GM18868 (cell line): ENCODE results near the gene PAX5.

Experiments used
- ATAC-seq: cut with Tn5 transposase; IDR thresholded peaks from one replicate; pipeline ENCODE4 v1.9.1; 2021; ENCODE audit warnings: mild to moderate bottlenecking, moderate library complexity; ENCODE audit not compliant: unreplicated experiment

The PAX5 gene

GRCh38 chr9:37037503-37038301 lies 3.6 kb upstream of the PAX5 start:
- peak; percentile 16 for ATAC-seq

DNA sequence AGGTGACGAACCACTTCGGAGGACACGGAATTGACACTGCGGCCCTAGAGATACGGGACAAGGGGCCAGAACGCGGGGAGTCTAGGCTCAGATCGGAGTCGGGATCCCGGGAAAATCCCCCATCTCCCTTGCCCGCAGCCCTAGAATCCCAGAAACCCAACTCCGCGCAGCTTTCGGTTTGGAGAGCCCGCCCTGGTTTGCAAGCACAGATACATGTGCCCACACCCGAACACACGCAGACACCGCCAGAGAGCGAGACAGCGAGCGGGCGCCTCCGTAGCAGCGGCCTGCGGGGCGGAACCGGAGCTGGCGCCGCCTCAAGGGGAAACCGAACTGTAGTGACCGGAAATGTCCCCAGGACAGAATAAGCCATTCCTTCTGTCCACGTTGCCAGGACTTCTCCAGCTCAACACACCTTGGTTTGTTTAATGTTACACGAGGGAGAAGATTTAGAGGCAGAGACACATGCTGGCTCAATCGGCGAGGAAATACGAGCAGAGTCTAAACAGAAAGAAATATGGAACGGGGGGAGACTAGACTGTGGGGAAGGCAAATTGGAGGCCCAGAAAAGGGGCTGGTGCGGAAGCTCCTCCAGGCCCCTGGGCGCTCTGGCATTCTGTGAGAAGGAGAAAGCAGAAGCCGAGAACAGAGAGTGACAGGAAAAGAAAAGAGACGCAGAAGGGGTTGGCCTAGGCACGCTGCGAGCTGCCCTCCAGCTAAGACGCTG lies 2.9 kb upstream of the PAX5 start:
- ATAC-seq = peak; percentile 11

- ATAC-seq = no peak
These were observed 2.3 kb upstream of the PAX5 start for GRCh38 chr9:37036371-37036775.

- no peak for ATAC-seq
These were observed 1.7 kb upstream of the PAX5 start for GRCh38 chr9:37035648-37036370.

GRCh38 chr9:37034938-37035647 lies 1.0 kb upstream of the PAX5 start:
- ATAC-seq = no peak

- ATAC-seq = peak; percentile 23
These were observed 353 bp upstream of the PAX5 start for GRCh38 chr9:37034305-37034937.

GRCh38 chr9:37033141-37033540 lies 927 bp downstream of the PAX5 start:
- ATAC-seq = no peak

DNA sequence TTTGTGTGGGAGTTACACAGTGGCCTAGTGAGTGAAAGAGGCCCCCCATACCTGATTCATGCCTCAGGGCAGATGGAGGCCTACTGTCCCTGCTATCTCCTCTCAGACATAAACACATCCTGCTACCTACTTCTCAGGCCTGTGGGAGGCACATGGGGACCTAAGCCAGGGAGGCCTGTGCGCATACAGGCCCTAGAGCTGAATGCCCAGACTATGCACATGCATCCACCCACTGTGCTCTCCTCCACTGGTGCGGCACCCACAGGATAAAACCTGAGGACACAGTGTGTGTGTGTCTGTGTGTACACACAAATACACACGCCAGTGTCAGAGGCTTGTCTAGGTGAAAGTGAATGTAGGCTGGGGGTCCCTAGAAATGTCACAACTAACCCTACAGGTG lies 1.4 kb downstream of the PAX5 start:
- no peak for ATAC-seq

DNA sequence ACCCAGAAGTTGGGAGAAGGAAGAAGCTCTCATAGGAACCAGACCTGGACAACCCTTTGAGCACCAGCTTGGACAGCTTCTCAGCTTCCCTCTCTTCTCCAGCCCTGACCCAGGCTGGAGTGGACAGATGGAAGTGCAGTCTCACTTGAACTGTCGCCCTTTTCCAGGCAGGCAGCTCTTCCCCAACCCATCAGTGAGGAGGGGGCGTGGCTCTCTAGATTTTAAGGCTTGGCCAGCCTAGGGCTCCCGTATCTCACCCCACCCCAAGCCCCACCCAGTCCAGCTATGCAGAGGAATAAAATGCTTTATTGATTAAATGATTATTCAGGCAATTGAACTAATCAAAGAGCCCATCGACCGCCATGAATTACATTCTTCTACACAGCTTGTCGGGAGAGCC lies 2.2 kb downstream of the PAX5 start:
- ATAC-seq = no peak

DNA sequence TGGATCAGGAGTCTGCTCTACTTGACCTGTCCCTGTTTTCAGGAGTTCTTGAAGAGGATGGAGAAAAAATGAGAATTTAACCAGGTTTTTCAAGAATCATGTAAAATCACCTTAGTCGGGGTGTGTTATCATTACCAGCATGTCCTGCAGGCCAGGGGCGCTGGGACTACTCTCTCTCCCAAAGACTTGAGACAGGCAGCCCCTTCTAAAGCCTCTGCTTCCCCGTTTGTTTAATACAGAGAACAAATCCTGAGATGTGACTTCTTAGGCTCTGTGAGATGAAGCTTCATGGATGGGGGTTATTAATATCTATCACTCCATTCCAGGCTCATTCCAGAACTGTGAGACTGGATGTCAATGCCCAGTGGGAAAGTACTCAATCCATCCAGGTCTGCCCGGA lies 3.0 kb downstream of the PAX5 start:
- ATAC-seq = no peak

- peak; percentile 20 for ATAC-seq
These were observed 3.5 kb downstream of the PAX5 start for GRCh38 chr9:37030611-37030939.

DNA sequence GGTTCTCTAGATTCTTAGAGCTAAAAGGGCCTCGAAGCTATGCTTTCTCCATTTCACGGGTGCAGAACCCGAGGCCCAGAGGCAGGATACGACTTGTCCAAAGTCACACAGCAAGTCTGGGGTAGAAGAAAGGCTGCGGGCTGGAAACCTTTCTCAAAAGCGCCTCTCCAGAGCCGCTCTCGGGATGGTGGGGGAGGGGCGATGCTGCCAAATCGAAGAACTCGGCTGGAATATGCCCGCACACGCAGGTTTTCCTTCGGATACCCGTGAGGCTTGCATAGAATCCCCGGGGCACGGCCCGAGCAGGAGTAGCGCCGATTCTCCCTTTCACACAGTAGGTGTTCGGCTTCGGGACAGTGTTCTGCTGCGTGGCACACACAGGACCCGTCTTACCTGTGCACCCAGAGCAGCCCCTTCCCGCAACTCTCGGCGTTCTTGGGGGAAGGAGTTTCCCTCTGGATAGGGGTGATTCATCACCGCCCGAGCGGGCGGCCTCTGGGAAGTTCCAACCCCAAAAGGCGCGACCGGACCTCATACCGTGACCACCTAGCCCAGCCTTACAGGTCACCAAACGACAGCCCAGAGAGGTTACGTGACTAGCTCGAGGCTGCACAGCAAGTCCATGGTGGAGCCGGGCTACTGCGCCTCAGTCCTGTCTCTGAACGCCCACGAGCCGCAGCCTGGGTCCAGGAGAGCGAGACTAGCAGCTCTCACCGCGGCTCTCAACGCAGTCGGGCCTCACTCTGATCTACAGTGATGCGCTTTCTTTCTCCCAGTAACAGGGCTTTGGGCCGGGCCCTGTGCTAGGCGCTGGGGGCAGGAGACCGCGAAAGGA lies 4.1 kb downstream of the PAX5 start:
- no peak for ATAC-seq

- no peak for ATAC-seq
These were observed 4.7 kb downstream of the PAX5 start for GRCh38 chr9:37029304-37029775.

GRCh38 chr9:37028420-37029031 lies 5.5 kb downstream of the PAX5 start:
- ATAC-seq = no peak

- ATAC-seq = peak; percentile 81
These were observed 6.3 kb downstream of the PAX5 start for GRCh38 chr9:37027582-37028419.

DNA sequence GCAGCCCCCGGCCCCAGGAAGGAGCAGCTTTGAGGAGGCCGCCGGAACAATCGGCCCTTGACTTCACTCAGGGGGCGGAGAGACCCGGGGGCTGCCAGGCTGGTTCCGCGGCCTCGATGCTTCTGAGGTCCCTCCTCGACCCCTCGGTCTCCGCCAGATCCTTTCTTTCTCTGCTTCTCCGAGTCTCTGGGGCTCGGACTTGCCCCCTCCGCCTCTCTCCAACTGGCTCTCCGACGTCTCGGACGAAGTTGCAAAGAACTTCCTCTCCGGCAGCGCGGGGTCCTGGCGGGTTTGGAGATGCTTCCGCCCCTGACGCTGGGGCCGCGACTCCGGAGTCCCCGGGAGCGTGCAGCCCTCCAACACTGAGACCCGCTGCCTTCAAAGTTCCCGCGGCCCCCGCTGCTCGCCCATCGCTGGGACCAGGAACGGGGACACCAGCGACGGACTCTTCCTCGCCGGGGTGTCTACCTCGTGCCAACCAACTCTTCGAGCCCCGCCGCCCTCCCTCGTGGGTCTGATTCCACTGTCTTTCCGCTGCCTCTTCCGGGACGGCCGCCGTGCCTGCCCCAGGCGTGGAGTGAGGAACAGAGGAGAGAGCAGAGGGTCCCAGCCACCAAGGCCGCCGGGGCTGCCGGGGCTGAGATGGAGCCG lies 7.0 kb downstream of the PAX5 start:
- no peak for ATAC-seq

DNA sequence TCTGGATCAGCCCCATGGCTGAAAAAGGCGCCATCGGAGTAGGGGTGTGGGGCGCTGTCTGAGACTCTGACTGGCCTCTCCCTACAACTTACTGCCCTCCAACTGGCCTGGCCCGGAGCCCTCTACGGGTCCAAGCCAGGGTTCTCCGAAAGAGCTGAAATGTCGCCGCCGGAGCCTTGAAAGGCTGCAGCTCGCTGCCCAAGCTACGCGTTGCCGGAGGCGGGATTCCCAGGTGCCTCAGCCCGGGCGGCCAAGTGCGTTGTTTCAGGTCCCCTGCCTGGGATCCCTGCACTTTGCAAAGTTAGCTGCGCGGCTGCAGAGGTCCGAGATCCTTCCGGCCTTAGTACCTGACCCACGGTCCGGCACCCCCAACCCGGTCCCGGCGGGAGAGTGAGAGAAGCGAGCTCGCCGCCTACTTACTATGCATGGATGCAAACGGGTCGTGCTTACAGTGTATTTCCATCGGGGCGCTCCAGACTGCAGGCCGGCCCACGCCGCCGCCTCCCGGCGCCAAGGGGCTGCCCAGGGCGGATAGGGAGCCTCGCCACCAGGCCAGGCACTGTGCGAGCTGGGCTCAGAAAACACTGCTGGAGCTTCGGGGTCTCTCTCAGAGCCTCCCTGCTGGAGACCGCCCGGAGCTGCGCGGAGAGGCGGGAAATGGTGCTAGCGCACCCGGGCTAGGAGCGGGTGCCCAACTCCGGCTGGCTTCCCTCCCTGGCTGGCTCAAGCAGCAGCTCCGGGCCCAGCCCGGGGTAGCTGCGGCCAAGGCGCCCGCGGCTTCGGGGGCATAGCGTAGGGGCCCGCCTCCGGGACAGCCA lies 7.7 kb downstream of the PAX5 start:
- ATAC-seq = no peak
